Activated naive CD4-positive, alpha-beta T cell treated with Interleukin-2 at 50 U/mL for 16 hours (primary cell): ENCODE measurements around the gene QKI.
"Not testable (repeated sequence)": the region's sequence is repeated elsewhere in the genome, so short reads cannot be mapped to it uniquely, and the experiment has no call there.

Source experiments
- DNase-seq: peaks from one replicate; pipeline ENCODE4 v3.0.0-alpha.2; 2020

The QKI gene

GRCh38 chr6:163586888-163587287, 172.4 kb downstream of the QKI start:
- DNase-seq: no peak

- no peak for DNase-seq
Measured at GRCh38 chr6:163588220-163588919, 173.9 kb downstream of the QKI start.

- no peak for DNase-seq
Measured at GRCh38 chr6:163589387-163589786, 174.9 kb downstream of the QKI start.

DNA sequence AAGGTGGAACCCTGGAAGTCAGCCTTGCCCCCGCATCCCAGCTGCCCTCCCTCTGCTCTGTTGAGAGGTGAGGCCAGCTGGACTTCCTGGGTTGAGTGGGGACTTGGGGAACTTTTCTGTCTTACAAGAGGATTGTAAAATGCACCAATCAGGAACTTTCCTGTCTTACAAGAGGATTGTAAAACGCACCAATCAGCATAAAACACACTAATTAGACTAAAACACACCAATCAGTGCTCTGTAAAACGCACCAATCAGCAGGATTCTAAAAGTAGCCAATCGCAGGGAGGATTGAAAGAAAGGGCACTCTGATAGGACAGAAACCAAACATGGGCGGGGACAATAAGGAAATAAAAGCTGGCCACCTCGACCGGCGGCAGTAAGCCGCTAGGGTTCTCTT, 175.6 kb downstream of the QKI start:
- not testable (repeated sequence) for DNase-seq

GRCh38 chr6:163592872-163593271, 178.4 kb downstream of the QKI start:
- DNase-seq: no peak

- DNase-seq: no peak
Measured at GRCh38 chr6:163596174-163596573, 181.7 kb downstream of the QKI start.

DNA sequence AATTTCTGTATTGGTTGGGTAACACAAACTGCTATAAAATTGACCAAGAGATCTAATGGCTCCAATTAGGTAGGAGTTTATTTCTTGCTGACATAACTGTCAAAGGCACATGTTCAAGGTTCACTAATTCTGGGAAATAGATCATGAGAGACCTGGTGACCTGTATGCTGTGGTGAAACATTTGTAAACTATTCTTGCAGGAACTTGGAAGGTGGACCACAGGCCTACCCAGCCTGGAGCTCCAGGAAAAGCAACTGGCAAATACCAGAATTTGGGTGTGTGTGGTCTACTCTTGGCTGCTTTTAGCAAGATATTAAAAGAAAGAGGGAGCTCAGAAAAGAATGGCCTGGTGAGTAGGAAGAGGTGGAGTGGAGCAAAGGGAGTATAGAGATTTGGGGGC, 184.6 kb downstream of the QKI start:
- DNase-seq: no peak

- no peak for DNase-seq
Measured at GRCh38 chr6:163599684-163600083, 185.2 kb downstream of the QKI start.

DNA sequence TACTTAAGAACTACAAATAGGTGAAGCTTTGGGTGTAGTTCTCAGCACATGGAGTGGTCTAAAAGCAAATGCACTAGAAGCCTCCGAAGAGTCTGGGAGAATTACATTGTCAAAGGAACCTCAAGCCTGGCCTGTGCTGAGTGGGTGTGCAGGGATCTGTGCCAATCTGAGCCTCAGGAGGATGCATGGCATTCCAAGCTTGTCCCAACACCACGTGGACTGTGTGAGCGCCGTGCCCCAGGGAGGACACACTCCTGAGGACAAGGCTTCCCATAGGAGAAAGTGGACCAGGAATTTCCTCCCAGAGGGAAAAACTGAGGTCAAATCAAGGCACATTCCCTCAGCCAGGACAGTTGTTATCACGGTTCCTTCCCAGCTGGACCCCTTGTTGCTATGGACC, 185.8 kb downstream of the QKI start:
- no peak for DNase-seq

DNA sequence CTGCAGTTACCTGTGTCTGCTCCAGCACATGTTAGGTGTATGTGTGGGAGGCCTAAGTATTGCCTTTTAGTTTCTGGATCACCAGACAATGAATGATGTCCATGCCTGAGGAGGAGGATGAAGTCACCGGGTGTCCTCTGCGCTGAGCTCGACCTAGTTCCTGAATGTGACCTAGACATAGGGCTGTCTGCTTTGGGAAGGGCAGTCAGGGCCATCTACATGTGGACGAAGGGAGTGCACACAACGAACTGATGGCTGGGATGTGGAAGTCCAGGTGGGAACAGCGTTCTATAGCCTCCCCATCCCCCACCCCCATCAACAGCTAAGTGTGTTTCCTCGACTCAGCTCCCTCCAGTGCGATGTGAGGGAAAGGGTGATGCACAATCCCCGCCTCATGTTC, 186.3 kb downstream of the QKI start:
- DNase-seq: no peak

- no peak for DNase-seq
Measured at GRCh38 chr6:163602851-163603250, 188.3 kb downstream of the QKI start.

DNA sequence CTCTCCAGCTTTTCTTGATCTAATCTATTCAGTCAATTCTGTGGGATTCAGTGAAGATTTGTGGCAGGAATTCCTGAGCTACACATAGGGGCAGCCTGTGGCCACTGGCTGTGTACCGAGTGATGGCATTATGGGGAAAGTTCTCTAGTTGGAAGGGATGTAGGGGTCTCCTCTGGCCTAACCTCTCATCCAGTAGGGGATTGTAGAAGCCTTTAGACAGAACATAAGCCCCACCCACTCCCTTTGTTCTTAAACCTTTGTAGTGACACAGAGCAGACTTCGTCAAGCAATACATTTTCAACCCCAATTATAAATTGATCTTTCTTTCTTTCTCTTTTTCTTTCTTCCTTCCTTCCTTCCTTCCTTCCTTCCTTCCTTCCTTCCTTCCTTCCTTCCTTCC, 188.9 kb downstream of the QKI start:
- DNase-seq: no peak

DNA sequence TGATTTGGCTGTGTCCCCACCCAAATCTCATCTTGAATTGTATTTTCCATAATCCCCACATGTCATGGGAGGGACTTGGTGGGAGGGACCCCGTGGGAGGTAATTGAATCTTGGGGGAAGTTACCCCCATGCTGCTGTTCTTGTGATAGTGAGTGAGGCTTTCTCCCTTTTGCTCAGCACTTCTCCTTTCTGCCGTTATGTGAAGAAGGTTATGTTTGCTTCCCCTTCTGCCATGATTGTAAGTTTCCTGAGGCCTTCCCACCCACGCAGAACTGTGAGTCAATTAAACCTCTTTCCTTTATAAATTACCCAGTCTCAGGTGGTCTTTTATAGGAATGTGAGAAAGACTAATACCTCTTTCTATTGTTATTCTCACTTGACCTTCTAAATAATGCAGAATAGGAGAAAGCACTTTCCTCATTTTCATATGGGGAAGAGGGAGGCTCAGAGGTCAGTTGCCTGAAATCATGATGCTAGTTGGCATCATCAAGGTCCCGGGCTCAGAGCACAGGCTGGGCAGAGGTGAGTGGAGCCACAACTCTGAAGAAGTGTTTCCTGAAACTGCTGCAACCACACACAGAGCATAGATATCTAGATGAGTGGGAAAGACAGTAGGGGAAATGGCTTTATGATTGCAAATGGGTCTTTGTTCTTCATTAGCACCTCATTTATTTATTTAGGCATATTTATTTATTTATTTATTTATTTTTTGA, 191.0 kb downstream of the QKI start:
- DNase-seq: no peak

DNA sequence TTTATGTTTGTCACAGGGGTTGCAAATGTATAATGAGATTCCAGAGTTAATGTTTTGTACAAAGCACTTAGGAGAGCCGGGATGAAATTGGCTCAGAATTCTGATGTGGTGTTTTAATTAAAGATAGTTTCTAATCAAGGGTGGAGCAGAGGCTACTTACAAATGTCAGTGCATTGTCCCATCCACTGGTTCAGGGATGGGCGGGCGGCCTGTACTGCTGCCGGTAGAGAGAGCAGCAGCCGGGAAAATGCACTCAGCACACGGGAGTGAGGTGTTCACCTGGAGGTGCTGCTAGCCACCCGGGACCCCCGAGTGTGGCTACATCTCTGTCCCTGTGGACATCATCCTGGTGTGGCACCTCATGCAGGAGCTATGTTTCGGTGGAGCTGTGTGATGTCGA, 193.3 kb downstream of the QKI start:
- no peak for DNase-seq

- DNase-seq: no peak
Measured at GRCh38 chr6:163608204-163608644, 193.7 kb downstream of the QKI start.

DNA sequence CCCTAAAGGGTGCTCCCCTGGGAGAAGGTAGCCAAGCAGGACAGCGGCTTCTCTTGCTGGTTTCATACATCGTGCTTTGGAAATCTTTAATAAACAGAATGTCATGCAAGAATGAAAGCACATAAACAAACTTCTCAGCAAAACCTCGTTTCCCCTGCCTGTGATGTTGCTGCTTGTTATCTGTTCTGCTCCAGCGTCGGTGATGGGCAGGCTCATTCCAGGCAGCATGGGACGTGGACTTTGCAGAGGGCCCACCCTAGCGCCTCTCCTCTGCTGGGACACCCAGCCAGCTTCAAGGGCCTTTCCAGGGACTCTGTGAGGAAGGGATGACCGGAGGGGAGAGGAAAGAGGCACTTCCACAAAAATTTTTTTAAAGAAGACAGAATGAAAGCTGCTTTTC, 197.7 kb downstream of the QKI start:
- no peak for DNase-seq

DNA sequence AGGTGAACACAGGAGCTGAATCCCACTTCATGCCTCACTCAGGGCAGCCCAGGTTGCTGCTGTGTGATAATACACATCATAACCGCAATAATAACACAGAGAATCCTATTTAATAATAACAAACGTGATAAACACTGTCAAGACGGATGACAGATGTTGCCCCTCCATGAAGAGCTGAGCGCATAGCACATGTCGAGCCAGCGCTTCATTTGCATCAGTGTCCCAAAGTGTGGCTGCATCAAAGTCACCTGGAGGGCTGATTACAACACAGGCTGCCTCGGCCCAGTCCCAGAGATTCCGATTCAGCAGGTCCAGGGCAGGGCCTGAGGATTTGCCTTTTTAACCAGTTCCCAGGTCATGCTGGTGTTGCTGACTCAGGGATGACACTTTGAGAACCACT, 198.5 kb downstream of the QKI start:
- no peak for DNase-seq

DNA sequence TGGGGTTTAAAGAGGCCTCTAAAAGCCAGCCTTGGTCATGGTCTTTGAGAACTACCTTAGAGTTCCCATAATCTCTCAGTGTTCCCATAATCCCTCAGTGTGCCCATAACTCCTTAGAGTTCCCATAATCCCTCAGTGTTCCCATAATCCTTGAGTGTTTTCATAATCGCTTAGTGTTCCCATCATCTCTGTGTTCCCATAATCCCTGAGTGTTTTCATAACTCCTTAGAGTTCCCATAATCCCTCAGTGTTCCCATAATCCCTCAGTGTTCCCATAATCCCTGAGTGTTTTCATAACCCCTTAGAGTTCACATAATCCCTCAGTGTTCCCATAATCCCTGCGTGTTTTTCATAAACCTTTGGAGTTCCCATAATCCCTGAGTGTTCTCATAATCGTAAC, 199.2 kb downstream of the QKI start:
- DNase-seq: no peak

- DNase-seq: no peak
Measured at GRCh38 chr6:163616452-163616851, 201.9 kb downstream of the QKI start.

DNA sequence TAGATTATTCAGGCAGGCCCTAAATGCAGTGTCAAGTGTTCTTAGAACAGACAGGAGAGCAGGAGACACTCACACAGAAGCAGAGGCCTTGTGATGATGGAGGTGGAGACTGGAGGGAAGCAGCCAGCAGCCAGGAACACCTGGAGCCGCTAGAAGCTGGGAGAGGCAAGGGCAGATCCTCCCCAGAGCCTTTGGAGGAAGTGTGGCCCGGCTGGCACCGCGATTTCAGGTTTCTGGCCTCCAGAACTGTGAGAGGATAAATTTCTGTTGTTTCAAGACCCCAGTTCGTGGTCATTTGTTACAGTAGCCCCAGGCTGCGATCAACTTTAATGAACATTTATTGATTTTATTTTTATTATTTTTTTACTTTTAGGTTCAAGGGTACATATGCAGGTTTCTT, 203.0 kb downstream of the QKI start:
- no peak for DNase-seq

GRCh38 chr6:163620101-163620500, 205.6 kb downstream of the QKI start:
- DNase-seq: no peak

DNA sequence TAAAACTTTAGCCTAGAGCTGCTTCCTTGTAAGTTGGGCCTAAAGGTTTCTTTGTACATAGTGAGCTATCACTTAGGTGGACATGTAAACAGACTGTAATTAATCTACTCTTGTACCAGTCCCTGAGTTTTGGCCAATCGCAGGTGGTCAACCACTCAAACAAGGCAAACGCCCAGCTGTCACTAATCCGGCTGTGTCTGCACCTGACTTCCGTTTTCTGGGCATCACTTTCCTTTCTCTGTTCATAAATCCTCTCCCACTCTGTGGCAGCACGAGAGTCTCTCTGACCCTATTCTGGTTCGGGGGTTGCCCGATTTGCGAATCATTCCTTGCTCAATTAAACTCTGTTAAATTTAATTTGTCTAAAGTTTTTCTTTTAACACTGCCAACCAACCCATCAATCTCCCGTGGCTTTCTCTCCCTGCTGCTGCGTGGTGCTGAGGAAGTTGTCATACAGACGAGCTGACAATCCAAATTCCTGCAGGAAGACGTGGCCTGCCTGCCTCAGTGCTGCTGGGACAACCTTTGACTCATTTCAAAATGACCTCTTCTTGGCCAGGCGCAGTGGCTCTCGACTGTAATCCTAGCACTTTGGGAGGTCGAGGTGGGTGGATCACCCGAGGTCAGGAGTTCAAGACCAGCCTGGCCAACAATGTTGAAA, 206.3 kb downstream of the QKI start:
- DNase-seq: no peak

DNA sequence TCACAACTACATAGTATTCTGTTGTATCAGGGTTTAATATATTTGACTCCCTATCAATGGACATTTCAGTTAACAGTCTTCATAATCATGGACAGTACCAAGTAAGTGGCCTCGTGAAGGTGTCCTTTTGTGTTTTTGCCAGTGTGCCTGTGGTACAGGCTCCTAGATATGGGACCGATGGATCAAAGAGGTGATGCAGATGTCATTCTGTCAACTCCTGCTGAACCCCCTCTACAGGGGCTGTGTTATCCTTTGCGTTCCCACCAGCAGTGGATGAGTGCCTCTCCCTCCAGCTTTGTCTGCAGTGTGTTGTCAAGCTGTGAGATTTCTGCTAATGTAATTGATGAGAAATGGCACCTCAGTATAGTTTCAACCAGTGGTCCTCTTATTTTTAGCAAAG, 210.7 kb downstream of the QKI start:
- DNase-seq: no peak
